Panc1 (cell line): Measurements from ENCODE around the gene AK4.

ENCODE experiments used
- CTCF ChIP-seq: fragments of 450-650 bp; IDR thresholded peaks from 2 replicates; pipeline ENCODE4 v1.5.1; 2017; ENCODE audit warnings: mild to moderate bottlenecking
- TCF7L2 ChIP-seq: IDR thresholded peaks from 2 replicates; pipeline ENCODE4 v1.6.1; 2011; ENCODE audit warnings: mild to moderate bottlenecking, low read depth, low read length, inconsistent platforms

DNA sequence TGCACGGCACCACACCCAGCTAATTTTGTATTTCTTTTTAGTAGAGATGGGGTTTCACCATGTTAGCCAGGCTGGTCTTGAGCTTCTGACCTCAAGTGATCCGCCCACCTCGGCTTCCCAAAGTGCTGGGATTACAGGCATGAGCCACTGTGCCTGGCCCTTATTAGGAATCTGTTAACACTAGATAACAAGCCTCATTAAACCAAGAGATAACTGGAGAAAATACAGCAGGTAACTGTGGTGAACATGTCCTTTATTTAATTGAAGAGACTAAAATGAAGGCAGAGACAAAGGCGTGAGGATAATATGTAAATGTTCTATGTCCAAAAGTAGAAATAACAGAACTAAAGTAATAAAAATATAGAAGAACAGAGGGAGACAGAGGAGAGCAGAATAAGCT lies 89.5 kb downstream of the AK4 start:
- TF ChIP-seq CTCF (no peak), TCF7L2 (no peak)
